SK-N-SH (cell line): Measurements from ENCODE around the gene OR52L1. TPM values are rescaled to one million over a fixed set of nuclear protein-coding genes. Genes with fewer than 3 reads are reported as not detected.

Experiments used
- CTCF ChIA-PET: fragments of 300-600, 350-600 bp; formaldehyde crosslinking; extraction: SDS; loops from one replicate; lab custom pipeline; 2021; lab: Yijun Ruan, JAX
- POLR2A ChIA-PET: fragments of 350-600 bp; sonication (Branson Sonifier 250); formaldehyde crosslinking; extraction: SDS; loops from one replicate; lab custom pipeline; 2020; ENCODE audit warnings: antibody characterized with exemption, inconsistent platforms; lab: Yijun Ruan, JAX
- DNase-seq: peaks from one replicate; pipeline ENCODE4 v3.0.0; 2012
- H2AFZ ChIP-seq: fragments of 200-600 bp; sonication (generic); 2 replicates; pipeline ENCODE4 v1.8.1; 2016; ENCODE audit warnings: antibody characterized with exemption, mild to moderate bottlenecking, low read depth
- H3F3A ChIP-seq: fragments of 200-600 bp; sonication (generic); replicated peaks from 2 replicates; pipeline ENCODE3; 2016; ENCODE audit warnings: antibody characterized with exemption, mild to moderate bottlenecking; ENCODE audit not compliant: insufficient read depth
- H3K27ac ChIP-seq, 2 experiments: fragments of 200-500 bp in 1 of 2; fragments of 200-600 bp in 1 of 2; sonication (Bioruptor generic) in 1 of 2; sonication (generic), shearing (Covaris generic) in 1 of 2; 2 replicates each; pipeline versions ENCODE4 v1.5.1 to v1.6.1; 2014 to 2016; ENCODE audit warnings: low read depth in 2 of 2, inconsistent platforms in 1 of 2, low read length in 1 of 2, mild to moderate bottlenecking in 1 of 2, mixed read lengths in 1 of 2
- H3K27me3 ChIP-seq: fragments of 200-600 bp; sonication (generic), shearing (Covaris generic); 2 replicates; pipeline ENCODE4 v1.6.1; 2016; ENCODE audit warnings: mixed run types; ENCODE audit not compliant: insufficient read depth
- H3K36me3 ChIP-seq, 2 experiments: fragments of 200-500 bp in 1 of 2; fragments of 200-600 bp in 1 of 2; sonication (Bioruptor generic) in 1 of 2; sonication (generic) in 1 of 2; replicated peaks in 1 of 2; 2 replicates each; pipeline versions ENCODE3 to v1.5.1; 2014 to 2016; ENCODE audit warnings: low read length in 1 of 2, mild to moderate bottlenecking in 1 of 2; ENCODE audit not compliant: insufficient read depth in 2 of 2, control insufficient read depth in 1 of 2
- H3K4me1 ChIP-seq, 2 experiments: fragments of 200-500 bp in 1 of 2; fragments of 200-600 bp in 1 of 2; sonication (Bioruptor generic) in 1 of 2; sonication (generic), shearing (Covaris generic) in 1 of 2; 2 replicates each; pipeline versions ENCODE4 v1.5.1 to v1.6.1; 2014 to 2016; ENCODE audit warnings: low read depth in 1 of 2, low read length in 1 of 2, mixed run types in 1 of 2; ENCODE audit not compliant: insufficient read depth in 2 of 2, control insufficient read depth in 1 of 2
- H3K4me2 ChIP-seq: fragments of 200-600 bp; sonication (generic), shearing (Covaris generic); 2 replicates; pipeline ENCODE4 v1.6.1; 2017; ENCODE audit warnings: mixed run types
- H3K4me3 ChIP-seq, 2 experiments: fragments of 200-500 bp in 1 of 2; fragments of 200-600 bp in 1 of 2; sonication (Bioruptor generic) in 1 of 2; sonication (generic), shearing (Covaris generic) in 1 of 2; 2 replicates each; pipeline versions ENCODE4 v1.5.1 to v1.8.1; 2014 to 2016; ENCODE audit warnings: low read depth in 2 of 2, inconsistent platforms in 1 of 2, low read length in 1 of 2, mild to moderate bottlenecking in 1 of 2, mixed read lengths in 1 of 2, moderate library complexity in 1 of 2
- H3K79me2 ChIP-seq: fragments of 200-600 bp; sonication (generic); 2 replicates; pipeline ENCODE4 v1.8.1; 2017; ENCODE audit warnings: mild to moderate bottlenecking; ENCODE audit not compliant: insufficient read depth
- H3K9ac ChIP-seq: fragments of 200-600 bp; sonication (generic); 2 replicates; pipeline ENCODE4 v1.6.1; 2017; ENCODE audit warnings: mixed run types
- H3K9me2 ChIP-seq: fragments of 200-600 bp; sonication (generic); 2 replicates; pipeline ENCODE4 v1.6.1; 2017; ENCODE audit warnings: mixed run types
- H3K9me3 ChIP-seq: fragments of 200-600 bp; sonication (generic); 2 replicates; pipeline ENCODE4 v1.6.1; 2017; ENCODE audit warnings: mixed run types, mild to moderate bottlenecking, moderate library complexity
- H4K20me1 ChIP-seq: fragments of 200-600 bp; sonication (generic); 2 replicates; pipeline ENCODE4 v1.6.1; 2017; ENCODE audit warnings: mild to moderate bottlenecking, mixed run types; ENCODE audit not compliant: insufficient read depth
- FOSL2 ChIP-seq: IDR thresholded peaks from 2 replicates; pipeline ENCODE4 v1.4.0; 2012; ENCODE audit warnings: low read depth, mild to moderate bottlenecking, moderate library complexity, borderline replicate concordance
- FOXJ3 ChIP-seq: sonication (generic); formaldehyde crosslinking; IDR thresholded peaks from 2 replicates; pipeline ENCODE4 v1.5.1; 2020; ENCODE audit warnings: mild to moderate bottlenecking, missing genetic modification reagents
- GABPA ChIP-seq: IDR thresholded peaks from 2 replicates; pipeline ENCODE4 v1.4.0; 2012; ENCODE audit warnings: low read depth, mild to moderate bottlenecking
- IRF3 ChIP-seq: fragments of 150-350 bp; IDR thresholded peaks from 2 replicates; pipeline ENCODE4 v1.6.1; 2016; ENCODE audit warnings: mild to moderate bottlenecking, low read depth, low read length
- JUND ChIP-seq: IDR thresholded peaks from 2 replicates; pipeline ENCODE4 v1.4.0; 2012
- PBX3 ChIP-seq: IDR thresholded peaks from 2 replicates; pipeline ENCODE4; 2012
- RCOR1 ChIP-seq: fragments of 150-350 bp; IDR thresholded peaks from 2 replicates; pipeline ENCODE4 v1.6.1; 2017; ENCODE audit warnings: antibody characterized with exemption, low read length
- REST ChIP-seq: IDR thresholded peaks from 2 replicates; pipeline ENCODE4 v1.6.1; 2012; ENCODE audit warnings: mild to moderate bottlenecking, low read depth, low read length, moderate library complexity
- SIN3A ChIP-seq: IDR thresholded peaks from 2 replicates; pipeline ENCODE4 v1.6.1; 2012; ENCODE audit warnings: low read depth, mild to moderate bottlenecking, low read length, moderate library complexity, borderline replicate concordance
- SMC3 ChIP-seq: IDR thresholded peaks from 2 replicates; pipeline ENCODE4 v1.6.1; 2012; ENCODE audit warnings: low read depth, low read length, improper control_type of control experiment
- USF2 ChIP-seq: fragments of 150-350 bp; IDR thresholded peaks from 2 replicates; pipeline ENCODE4 v1.6.1; 2017; ENCODE audit warnings: antibody characterized with exemption, low read length, low read depth, borderline replicate concordance
- YY1 ChIP-seq: IDR thresholded peaks from 2 replicates; pipeline ENCODE4 v1.4.0; 2012; ENCODE audit warnings: low read depth, mild to moderate bottlenecking
- ZBTB33 ChIP-seq: IDR thresholded peaks from 2 replicates; pipeline ENCODE4 v1.4.0; 2012; ENCODE audit warnings: low read depth, borderline replicate concordance
- WGBS: methylation state at CpG from one replicate; pipeline ENCODE4 v1.1.6; 2017; ENCODE audit warnings: low lambda C conversion rate; 5-methylcytosine and 5-hydroxymethylcytosine counted together
- polyA plus RNA-seq, 3 experiments: library from polyadenylated mRNA; depleted of rRNA; stranded (reverse); fragments of >200 nt; gene quantifications; 2 replicates each; pipeline ENCODE4 v1.2.3, GENCODE V29; 2012
- TF ChIP-seq, protein P1 (sequence below): fragments of 200-600 bp; sonication (generic); IDR thresholded peaks from 2 replicates; pipeline ENCODE4 v1.6.1; 2017; ENCODE audit warnings: antibody characterized with exemption, mild to moderate bottlenecking, moderate library complexity

Gene OR52L1
- polyA plus RNA-seq, 1 of the 3 experiments (the other 2 are of a cell fraction), result not detected

DNA sequence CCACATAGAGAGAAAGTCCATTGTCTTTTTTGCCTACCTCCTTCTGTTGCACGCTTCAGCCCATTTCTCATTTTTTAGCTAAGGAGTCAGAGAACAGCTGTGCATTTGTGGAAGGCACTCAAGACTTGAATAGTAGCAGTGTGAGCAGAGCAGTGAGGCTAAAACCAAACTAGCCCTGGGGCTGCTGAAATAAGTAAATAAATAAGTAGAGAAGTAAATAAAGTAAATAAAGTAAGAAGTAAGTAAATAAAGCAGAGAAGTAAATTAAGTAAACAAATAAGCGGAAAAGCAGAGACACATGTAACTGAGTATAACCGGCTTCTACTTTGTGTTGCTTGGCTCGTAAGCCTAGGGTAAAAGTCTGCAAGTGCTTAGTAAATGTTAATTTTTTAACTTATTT is 2.4 kb upstream of the OR52L1 start:
- H3K9ac ChIP-seq, result no peak overlapping the region
- H3K9me3 ChIP-seq, result no peaks in the 10 kb centered on the region
- no peaks in the 10 kb centered on the region for H3F3A ChIP-seq
- no peaks in the 10 kb centered on the region for H3K4me1 ChIP-seq
- H2AFZ ChIP-seq, result no peak overlapping the region
- DNase-seq, result no peak
- WGBS, result 12% methylated on average over 4 of the region's 4 CpGs
- H3K79me2 ChIP-seq, result no peaks in the 10 kb centered on the region
- H3K9me2 ChIP-seq, result no peaks in the 10 kb centered on the region
- H3K4me3 ChIP-seq, result no peak overlapping the region
- POLR2A ChIA-PET, result no interaction called here
- TF ChIP-seq GABPA, result no peak
- TF ChIP-seq, protein P1, sequence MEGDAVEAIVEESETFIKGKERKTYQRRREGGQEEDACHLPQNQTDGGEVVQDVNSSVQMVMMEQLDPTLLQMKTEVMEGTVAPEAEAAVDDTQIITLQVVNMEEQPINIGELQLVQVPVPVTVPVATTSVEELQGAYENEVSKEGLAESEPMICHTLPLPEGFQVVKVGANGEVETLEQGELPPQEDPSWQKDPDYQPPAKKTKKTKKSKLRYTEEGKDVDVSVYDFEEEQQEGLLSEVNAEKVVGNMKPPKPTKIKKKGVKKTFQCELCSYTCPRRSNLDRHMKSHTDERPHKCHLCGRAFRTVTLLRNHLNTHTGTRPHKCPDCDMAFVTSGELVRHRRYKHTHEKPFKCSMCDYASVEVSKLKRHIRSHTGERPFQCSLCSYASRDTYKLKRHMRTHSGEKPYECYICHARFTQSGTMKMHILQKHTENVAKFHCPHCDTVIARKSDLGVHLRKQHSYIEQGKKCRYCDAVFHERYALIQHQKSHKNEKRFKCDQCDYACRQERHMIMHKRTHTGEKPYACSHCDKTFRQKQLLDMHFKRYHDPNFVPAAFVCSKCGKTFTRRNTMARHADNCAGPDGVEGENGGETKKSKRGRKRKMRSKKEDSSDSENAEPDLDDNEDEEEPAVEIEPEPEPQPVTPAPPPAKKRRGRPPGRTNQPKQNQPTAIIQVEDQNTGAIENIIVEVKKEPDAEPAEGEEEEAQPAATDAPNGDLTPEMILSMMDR, result no peak
- TF ChIP-seq IRF3, result no peak
- CTCF ChIA-PET, result interaction anchor here (0.6 to 1.2 kb wide), 2 partner anchors 31 to 364 kb away, joined by 3 to 4 read pairs; no protein-coding TSS in a partner anchor
- no peak overlapping the region for H3K4me2 ChIP-seq
- no peaks in the 10 kb centered on the region for H4K20me1 ChIP-seq
- H3K27ac ChIP-seq, result no peak overlapping the region
- H3K27me3 ChIP-seq, result no peaks in the 10 kb centered on the region
- H3K36me3 ChIP-seq, result no peaks in the 10 kb centered on the region

- DNase-seq, result no peak
- WGBS, result 0% methylated on average over 1 of the region's 1 CpG
- H2AFZ ChIP-seq, result no peak overlapping the region
- H4K20me1 ChIP-seq, result no peaks in the 10 kb centered on the region
- H3K27ac ChIP-seq, result no peak overlapping the region
- no peak overlapping the region for H3K4me3 ChIP-seq
- H3F3A ChIP-seq, result no peaks in the 10 kb centered on the region
- no peak for TF ChIP-seq USF2
- no peak for TF ChIP-seq RCOR1
- no peak for TF ChIP-seq SIN3A
- TF ChIP-seq FOXJ3 (CRISPR knock-in tag), result no peak
- TF ChIP-seq YY1, result no peak
- no peak for TF ChIP-seq JUND
- TF ChIP-seq REST, result no peak
- no peak for TF ChIP-seq PBX3
- no peak for TF ChIP-seq ZBTB33
- TF ChIP-seq SMC3, result no peak
- no peak for TF ChIP-seq FOSL2
- no peaks in the 10 kb centered on the region for H3K79me2 ChIP-seq
- H3K9ac ChIP-seq, result no peak overlapping the region
- ChIA-PET CTCF (no interaction called here), POLR2A (no interaction called here)
- no peaks in the 10 kb centered on the region for H3K36me3 ChIP-seq
- H3K4me1 ChIP-seq, result no peaks in the 10 kb centered on the region
- H3K9me3 ChIP-seq, result no peaks in the 10 kb centered on the region
- no peak overlapping the region for H3K4me2 ChIP-seq
- H3K27me3 ChIP-seq, result no peaks in the 10 kb centered on the region
- H3K9me2 ChIP-seq, result no peaks in the 10 kb centered on the region
Measured at GRCh38 chr11:5983443-5983842, 3.3 kb downstream of the OR52L1 start.
